Hepatocyte (in vitro differentiated cells): ENCODE measurements around the gene ABHD2. TPM values are rescaled to one million over a fixed set of nuclear protein-coding genes. Genes with fewer than 3 reads are reported as not detected.

Experiments used
- DNase-seq: peaks from one replicate; pipeline ENCODE4 v3.0.0-alpha.2; 2016; ENCODE audit warnings: low spot score
- H2AFZ ChIP-seq: fragments of 200-600 bp; sonication (generic); 2 replicates; pipeline ENCODE4 v1.6.0; 2016; ENCODE audit warnings: antibody characterized with exemption, mild to moderate bottlenecking
- H3K27ac ChIP-seq: fragments of 200-600 bp; sonication (generic); 2 replicates; pipeline ENCODE4 v1.5.1; 2016; ENCODE audit warnings: mild to moderate bottlenecking
- H3K27me3 ChIP-seq: fragments of 200-600 bp; sonication (generic); 2 replicates; pipeline ENCODE4 v1.6.1; 2016
- H3K36me3 ChIP-seq: fragments of 200-600 bp; sonication (generic); replicated peaks from 2 replicates; pipeline ENCODE4 v1.5.1; 2016; ENCODE audit warnings: low read depth; ENCODE audit not compliant: insufficient read depth
- H3K4me1 ChIP-seq: fragments of 200-600 bp; sonication (generic); 2 replicates; pipeline ENCODE4 v1.5.1; 2016; ENCODE audit warnings: mild to moderate bottlenecking, moderate library complexity; ENCODE audit not compliant: insufficient read depth
- H3K4me2 ChIP-seq: fragments of 200-600 bp; sonication (generic); 2 replicates; pipeline ENCODE4 v1.6.0; 2016
- H3K4me3 ChIP-seq: fragments of 200-600 bp; sonication (generic); 2 replicates; pipeline ENCODE4 v1.5.1; 2016; ENCODE audit warnings: mild to moderate bottlenecking
- H3K79me2 ChIP-seq: fragments of 200-600 bp; sonication (generic); 2 replicates; pipeline ENCODE4 v1.6.0; 2017; ENCODE audit warnings: mild to moderate bottlenecking
- H3K9me2 ChIP-seq: fragments of 200-600 bp; sonication (generic); replicated peaks from 2 replicates; pipeline ENCODE4 v1.6.0; 2017; ENCODE audit warnings: mild to moderate bottlenecking; ENCODE audit not compliant: insufficient read depth
- H3K9me3 ChIP-seq: fragments of 200-600 bp; sonication (generic); 2 replicates; pipeline ENCODE4 v1.5.1; 2016; ENCODE audit warnings: low read depth, mild to moderate bottlenecking
- H4K20me1 ChIP-seq: fragments of 200-600 bp; sonication (generic); 2 replicates; pipeline ENCODE4 v1.6.0; 2016; ENCODE audit warnings: mild to moderate bottlenecking; ENCODE audit not compliant: insufficient read depth, poor library complexity, severe bottlenecking
- EZH2 ChIP-seq: fragments of 200-600 bp; sonication (generic); IDR thresholded peaks from 2 replicates; pipeline ENCODE4 v1.6.1; 2016; ENCODE audit warnings: antibody characterized with exemption, mild to moderate bottlenecking, borderline replicate concordance
- EZH2phosphoT487 ChIP-seq: fragments of 200-600 bp; sonication (generic); IDR thresholded peaks from one replicate; pipeline ENCODE4 v1.6.1; 2018; ENCODE audit warnings: antibody characterized with exemption, mild to moderate bottlenecking, low read depth, moderate library complexity; ENCODE audit not compliant: unreplicated experiment, severe bottlenecking
- WGBS: methylation state at CpG from one replicate; pipeline ENCODE4 v1.1.6; 2016; ENCODE audit warnings: low lambda C conversion rate; ENCODE audit errors: missing lambda C conversion rate; 5-methylcytosine and 5-hydroxymethylcytosine counted together
- polyA plus RNA-seq: library from polyadenylated mRNA; unstranded; fragments of >200 nt; fragmentation: Nextera tagmentation; extraction: Ambion mirVana; gene quantifications from 2 replicates; pipeline ENCODE4 v1.2.1, GENCODE V29; 2016
- total RNA-seq: library from RNA; depleted of rRNA; stranded (reverse); fragments of >200 nt; gene quantifications from 2 replicates; pipeline ENCODE4 v1.2.3, GENCODE V29; 2014
- TF ChIP-seq, protein P1 (sequence below): fragments of 200-600 bp; sonication (generic); IDR thresholded peaks from 2 replicates; pipeline ENCODE4 v1.5.1; 2016; ENCODE audit warnings: antibody characterized with exemption, mild to moderate bottlenecking; ENCODE audit not compliant: poor library complexity

The ABHD2 gene
- total and polyA plus RNA-seq, 2 experiments from 2014 or later = 11.7 to 59.7 TPM

DNA sequence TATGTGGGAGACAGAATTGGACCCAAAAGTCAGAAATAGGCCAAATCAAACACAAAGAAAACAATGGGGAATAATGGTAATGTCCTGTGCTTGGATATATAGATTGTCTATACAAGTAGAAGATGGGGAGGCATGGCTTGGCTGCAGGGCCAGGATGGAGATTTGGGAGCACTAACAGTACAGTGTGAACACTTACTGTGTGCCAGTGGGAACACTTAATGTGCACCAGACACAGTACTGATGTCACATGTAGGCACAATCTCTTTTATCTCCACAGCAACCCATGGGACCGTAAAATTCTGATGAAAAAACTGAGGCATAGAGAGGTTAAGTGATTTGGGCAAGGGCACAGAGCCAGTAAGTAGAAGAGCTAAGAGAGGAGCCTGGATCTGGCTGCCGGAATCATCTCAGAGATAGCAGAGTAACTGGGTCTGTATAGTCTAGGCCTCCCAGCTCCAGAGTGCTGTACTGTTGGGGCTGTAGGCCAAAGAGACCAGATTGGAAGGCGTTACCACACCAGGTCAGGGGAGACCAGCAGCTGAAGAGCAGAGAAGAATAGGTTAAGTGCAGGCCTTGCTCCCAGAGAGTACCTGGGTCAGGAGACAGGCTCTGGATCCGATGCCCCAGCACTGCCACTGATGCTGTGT is 69.8 kb downstream of the ABHD2 start:
- Histone ChIP-seq H3K4me2 (no peak overlapping the region), H3K27ac (no peak overlapping the region), H3K4me1 (no peaks in the 10 kb centered on the region)

DNA sequence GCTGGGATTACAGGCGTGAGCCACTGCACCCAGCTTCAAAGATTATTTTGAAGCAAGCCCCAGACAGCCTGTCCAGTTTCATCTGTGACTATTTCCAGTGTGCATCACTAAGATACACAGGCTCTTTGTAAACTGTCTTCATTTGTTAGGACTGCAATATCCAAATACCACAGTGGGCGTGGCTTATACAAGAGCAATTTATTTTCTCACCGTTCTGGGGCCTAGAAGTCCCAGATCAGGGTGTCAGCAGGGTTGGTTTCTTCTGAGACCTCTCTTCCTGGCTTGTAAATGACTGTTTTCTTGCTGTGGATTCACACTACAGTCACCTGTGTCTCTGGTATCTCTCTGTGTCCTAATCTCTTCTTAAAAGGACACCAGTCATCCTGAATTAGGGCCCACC is 73.4 kb downstream of the ABHD2 start:
- Histone ChIP-seq H3K79me2 (no peaks in the 10 kb centered on the region), H3K9me2 (no peaks in the 10 kb centered on the region), H4K20me1 (no peaks in the 10 kb centered on the region), H2AFZ (no peak overlapping the region), H3K27ac (no peak overlapping the region), H3K36me3 (no peaks in the 10 kb centered on the region), H3K27me3 (no peaks in the 10 kb centered on the region), H3K4me2 (no peak overlapping the region), H3K9me3 (no peaks in the 10 kb centered on the region), H3K4me1 (peaks cover 21% of the 10 kb centered on the region), H3K4me3 (no peak overlapping the region)
- TF ChIP-seq EZH2phosphoT487 = no peak
- TF ChIP-seq, protein P1, sequence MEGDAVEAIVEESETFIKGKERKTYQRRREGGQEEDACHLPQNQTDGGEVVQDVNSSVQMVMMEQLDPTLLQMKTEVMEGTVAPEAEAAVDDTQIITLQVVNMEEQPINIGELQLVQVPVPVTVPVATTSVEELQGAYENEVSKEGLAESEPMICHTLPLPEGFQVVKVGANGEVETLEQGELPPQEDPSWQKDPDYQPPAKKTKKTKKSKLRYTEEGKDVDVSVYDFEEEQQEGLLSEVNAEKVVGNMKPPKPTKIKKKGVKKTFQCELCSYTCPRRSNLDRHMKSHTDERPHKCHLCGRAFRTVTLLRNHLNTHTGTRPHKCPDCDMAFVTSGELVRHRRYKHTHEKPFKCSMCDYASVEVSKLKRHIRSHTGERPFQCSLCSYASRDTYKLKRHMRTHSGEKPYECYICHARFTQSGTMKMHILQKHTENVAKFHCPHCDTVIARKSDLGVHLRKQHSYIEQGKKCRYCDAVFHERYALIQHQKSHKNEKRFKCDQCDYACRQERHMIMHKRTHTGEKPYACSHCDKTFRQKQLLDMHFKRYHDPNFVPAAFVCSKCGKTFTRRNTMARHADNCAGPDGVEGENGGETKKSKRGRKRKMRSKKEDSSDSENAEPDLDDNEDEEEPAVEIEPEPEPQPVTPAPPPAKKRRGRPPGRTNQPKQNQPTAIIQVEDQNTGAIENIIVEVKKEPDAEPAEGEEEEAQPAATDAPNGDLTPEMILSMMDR = no peak
- TF ChIP-seq EZH2 = no peak
- WGBS = 85% methylated on average over 3 of the region's 3 CpGs
- no peak for DNase-seq

More for the DNA sequence above, 69.8 kb downstream of the ABHD2 start:
- DNase-seq = no peak
- Histone ChIP-seq H3K9me2 (no peaks in the 10 kb centered on the region), H3K79me2 (no peaks in the 10 kb centered on the region), H4K20me1 (no peaks in the 10 kb centered on the region), H3K9me3 (no peaks in the 10 kb centered on the region), H3K27me3 (no peaks in the 10 kb centered on the region), H2AFZ (no peak overlapping the region), H3K36me3 (no peaks in the 10 kb centered on the region), H3K4me3 (no peak overlapping the region)
- TF ChIP-seq EZH2 = no peak
- 82% methylated on average over 4 of the region's 4 CpGs for WGBS

DNA sequence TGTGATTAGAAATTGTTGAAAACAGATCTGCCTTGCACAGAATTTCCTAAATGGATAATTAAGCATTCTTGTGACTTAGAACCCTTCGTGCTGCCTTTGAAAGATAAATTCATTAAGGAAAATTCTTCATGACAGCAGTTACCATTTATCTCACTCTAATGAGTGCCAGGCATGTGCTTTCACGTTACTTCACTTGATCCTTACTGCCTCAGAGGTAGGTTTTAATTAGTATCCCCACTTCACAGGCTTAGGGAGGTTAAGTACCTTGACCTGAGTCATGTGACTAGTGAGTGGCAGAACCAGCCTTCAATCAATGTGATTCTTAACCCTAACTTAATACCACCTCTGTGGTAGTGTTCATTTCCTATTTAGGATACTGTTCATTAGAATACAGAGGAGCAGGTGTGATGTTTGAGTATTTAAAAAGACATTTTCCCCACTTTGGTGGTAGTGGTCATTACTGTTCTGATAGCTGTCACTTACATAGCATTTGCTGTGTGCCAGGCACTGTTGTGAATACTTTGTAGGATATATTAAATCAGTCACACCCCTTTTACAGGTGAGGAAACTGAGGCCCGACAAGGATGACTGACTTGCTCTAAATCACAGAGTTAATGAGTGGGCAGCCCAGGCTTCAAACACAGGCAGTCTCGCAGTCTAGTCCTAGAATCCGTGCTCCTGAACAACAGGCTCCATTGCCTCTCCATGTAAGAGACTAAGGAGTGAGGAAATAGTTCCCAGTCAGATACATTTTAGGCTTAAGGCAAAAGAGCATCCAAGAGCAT is 75.2 kb downstream of the ABHD2 start:
- no peaks in the 10 kb centered on the region for H3K27me3 ChIP-seq
- H3K79me2 ChIP-seq = no peaks in the 10 kb centered on the region
- H3K4me2 ChIP-seq = no peak overlapping the region
- no peak overlapping the region for H3K27ac ChIP-seq
- no peak for DNase-seq
- no peaks in the 10 kb centered on the region for H3K36me3 ChIP-seq
- H3K4me1 ChIP-seq = peaks cover 30% of the 10 kb centered on the region
- H3K4me3 ChIP-seq = no peak overlapping the region
- H3K9me3 ChIP-seq = no peaks in the 10 kb centered on the region
- 79% methylated on average over 5 of the region's 5 CpGs for WGBS
- no peak overlapping the region for H2AFZ ChIP-seq
- no peaks in the 10 kb centered on the region for H3K9me2 ChIP-seq
- TF ChIP-seq, protein P1 = no peak
- TF ChIP-seq EZH2phosphoT487 (no peak), EZH2 (no peak)
- H4K20me1 ChIP-seq = no peaks in the 10 kb centered on the region

DNA sequence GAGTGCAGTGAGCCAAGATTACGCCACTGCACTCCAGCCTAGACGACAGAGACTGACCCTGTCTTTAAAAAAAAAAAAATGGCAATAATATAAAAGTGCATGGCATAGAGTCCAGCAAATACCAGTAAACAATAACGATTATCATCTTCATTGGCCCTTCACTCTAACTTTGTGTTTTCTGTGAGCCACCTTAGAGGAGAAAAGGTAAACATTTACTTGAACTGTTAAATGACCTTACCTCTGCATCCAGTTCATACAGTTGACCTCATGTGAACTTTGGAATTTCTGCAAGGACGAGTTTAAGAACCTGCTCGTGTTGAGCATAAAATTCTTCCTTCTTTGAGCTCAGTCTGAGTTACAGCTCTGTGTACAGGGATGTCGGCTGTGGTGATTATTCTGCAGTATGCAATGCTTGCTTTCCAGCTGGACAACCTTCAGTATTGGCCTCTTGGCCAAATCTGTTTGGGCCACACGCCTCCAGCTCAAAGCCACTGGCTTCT is 76.5 kb downstream of the ABHD2 start:
- no peak for DNase-seq
- Histone ChIP-seq H3K36me3 (no peaks in the 10 kb centered on the region), H2AFZ (no peak overlapping the region), H3K4me2 (peak overlapping the region; percentile 11), H3K4me3 (no peak overlapping the region), H3K79me2 (no peaks in the 10 kb centered on the region), H3K27me3 (no peaks in the 10 kb centered on the region), H3K9me2 (no peaks in the 10 kb centered on the region), H3K9me3 (no peaks in the 10 kb centered on the region), H4K20me1 (no peaks in the 10 kb centered on the region), H3K4me1 (peaks cover 30% of the 10 kb centered on the region), H3K27ac (no peak overlapping the region)
- 61% methylated on average over 7 of the region's 7 CpGs for WGBS
- TF ChIP-seq EZH2 (no peak), EZH2phosphoT487 (no peak)
- TF ChIP-seq, protein P1 = no peak
